ENCODE measurements around the gene CCDC47. TPM values are rescaled to one million over a fixed set of nuclear protein-coding genes. Genes with fewer than 3 reads are reported as not detected.
"Not testable (repeated sequence)": the region's sequence is repeated elsewhere in the genome, so short reads cannot be mapped to it uniquely, and the experiment has no call there.

Gene CCDC47
- total and polyA plus RNA-seq, 2 donors (not counting 1 experiment from before 2014, with no cell fraction given) = 7.4 to 39.7 TPM

- Mint-ChIP-seq H3K27ac (no peak overlapping the region), H3K9me3 (ENCODE audit: insufficient read depth) (no peaks in the 10 kb centered on the region)
- 98% methylated on average over 8 of the region's 8 CpGs for WGBS (ENCODE audit: insufficient coverage)
Observed at GRCh38 chr17:63735691-63736090, 37.7 kb downstream of the CCDC47 start.

GRCh38 chr17:63722403-63722802 lies 51.0 kb downstream of the CCDC47 start:
- Mint-ChIP-seq H3K9me3 (ENCODE audit: insufficient read depth) (no peaks in the 10 kb centered on the region), H3K4me1 (no peaks in the 10 kb centered on the region), H3K27ac (no peak overlapping the region), H3K27me3 (no peaks in the 10 kb centered on the region), H3K4me3 (no peak overlapping the region)
- peaks cover 3% of the 10 kb centered on the region for H3K79me2 ChIP-seq (ENCODE audit: control insufficient read depth, insufficient read depth, low read length)
- no peak overlapping the region for H3K4me2 ChIP-seq (replicated peaks; ENCODE audit: low read depth, low read length, poor library complexity, severe bottlenecking)
- no peaks in the 10 kb centered on the region for H3K9me3 ChIP-seq (ENCODE audit: control extremely low read depth in 1 of 3, control insufficient read depth in 2 of 3, insufficient read depth in 1 of 3, low read length in 2 of 3)
- H3K27me3 ChIP-seq (replicated peaks in 1 of 4; ENCODE audit: control extremely low read depth in 1 of 4, control insufficient read depth in 3 of 4, insufficient read depth in 4 of 4, low read length in 3 of 4) = no peaks in the 10 kb centered on the region
- ChIA-PET CTCF (interaction anchor here (1.4 to 3.9 kb wide), 2 partner anchors 12 to 134 kb away, joined by 3 to 21 read pairs; no protein-coding TSS in a partner anchor), POLR2A (no interaction called here)
- H3K4me1 ChIP-seq (ENCODE audit: control insufficient read depth in 2 of 2, insufficient read depth in 2 of 2, low read length in 2 of 2) = no peaks in the 10 kb centered on the region
- WGBS (ENCODE audit: insufficient coverage) = no CpG with 5 or more reads among the region's 2 CpGs
- H4K20me1 ChIP-seq (ENCODE audit: control insufficient read depth, insufficient read depth, low read length, poor library complexity, severe bottlenecking) = no peaks in the 10 kb centered on the region
- peaks cover 11 to 22% of the 10 kb centered on the region in 2 experiments for H3K36me3 ChIP-seq (replicated peaks in 1 of 2; ENCODE audit: control extremely low read depth in 1 of 2, control insufficient read depth in 1 of 2, extremely low read depth in 1 of 2, insufficient read depth in 2 of 2, low read length in 1 of 2)
- intact Hi-C loops (cut with micrococcal nuclease) = no loop called here
- no peak overlapping the region for H3K27ac ChIP-seq (ENCODE audit: low read length in 2 of 2)
- TF ChIP-seq EZH2 (IDR thresholded peaks at IDR 0.05; ENCODE audit: borderline replicate concordance, insufficient read depth, low read depth, low read length, poor library complexity, severe bottlenecking) = no peak
- TF ChIP-seq CTCF (IDR thresholded peaks at IDR 0.05) = no peak
- no peak overlapping the region for H3K9ac ChIP-seq (ENCODE audit: low read length)
- no peak overlapping the region for H2AFZ ChIP-seq (ENCODE audit: insufficient read depth, low read depth, low read length, poor library complexity, severe bottlenecking)
- no peak for DNase-seq
- ATAC-seq (ENCODE audit: low read depth) = no peak
- no peak overlapping the region for H3K4me3 ChIP-seq (ENCODE audit: control extremely low read depth in 1 of 5, extremely low read depth in 1 of 5, insufficient read depth in 1 of 5, low read depth in 2 of 5, low read length in 4 of 5)

More at GRCh38 chr17:63735691-63736090, 37.7 kb downstream of the CCDC47 start:
- Histone ChIP-seq H4K20me1 (ENCODE audit: control insufficient read depth, insufficient read depth, low read length, poor library complexity, severe bottlenecking) (no peaks in the 10 kb centered on the region), H3K4me1 (ENCODE audit: control insufficient read depth in 2 of 2, insufficient read depth in 2 of 2, low read length in 2 of 2) (peaks cover 6 to 7% of the 10 kb centered on the region in 2 donors), H3K27me3 (replicated peaks in 1 of 4; ENCODE audit: control extremely low read depth in 1 of 4, control insufficient read depth in 3 of 4, insufficient read depth in 4 of 4, low read length in 3 of 4) (no peaks in the 10 kb centered on the region), H3K9me3 (ENCODE audit: control extremely low read depth in 1 of 3, control insufficient read depth in 2 of 3, insufficient read depth in 1 of 3, low read length in 2 of 3) (no peaks in the 10 kb centered on the region), H3K4me2 (replicated peaks; ENCODE audit: low read depth, low read length, poor library complexity, severe bottlenecking) (no peak overlapping the region), H3K9ac (ENCODE audit: low read length) (no peak overlapping the region), H3K79me2 (ENCODE audit: control insufficient read depth, insufficient read depth, low read length) (peaks cover 81% of the 10 kb centered on the region), H2AFZ (ENCODE audit: insufficient read depth, low read depth, low read length, poor library complexity, severe bottlenecking) (no peak overlapping the region), H3K27ac (ENCODE audit: low read length in 2 of 2) (no peak overlapping the region), H3K36me3 (replicated peaks in 1 of 2; ENCODE audit: control extremely low read depth in 1 of 2, control insufficient read depth in 1 of 2, extremely low read depth in 1 of 2, insufficient read depth in 2 of 2, low read length in 1 of 2) (peaks cover 0 to 5% of the 10 kb centered on the region in 2 experiments), H3K4me3 (ENCODE audit: control extremely low read depth in 1 of 5, extremely low read depth in 1 of 5, insufficient read depth in 1 of 5, low read depth in 2 of 5, low read length in 4 of 5) (no peak overlapping the region)
- intact Hi-C loops (cut with micrococcal nuclease) = no loop called here
- H3K4me1 Mint-ChIP-seq = peaks cover 10% of the 10 kb centered on the region
- no peaks in the 10 kb centered on the region for H3K27me3 Mint-ChIP-seq
- no peak overlapping the region for H3K4me3 Mint-ChIP-seq
- no peak for DNase-seq
- ChIA-PET POLR2A (interaction anchor here (0.9 kb wide), 1 partner anchor 70 kb away, joined by 4 read pairs; no protein-coding TSS in a partner anchor), CTCF (interaction anchor here (0.8 to 1.0 kb wide), 2 partner anchors 35 to 124 kb away, joined by 3 to 7 read pairs; partner anchors contain the start of gene LIMD2)
- ATAC-seq (ENCODE audit: low read depth) = no peak
- TF ChIP-seq EZH2 (IDR thresholded peaks at IDR 0.05; ENCODE audit: borderline replicate concordance, insufficient read depth, low read depth, low read length, poor library complexity, severe bottlenecking) = no peak
- TF ChIP-seq CTCF (IDR thresholded peaks at IDR 0.05) = no peak

GRCh38 chr17:63720194-63720593 lies 53.2 kb downstream of the CCDC47 start:
- H3K9me3 Mint-ChIP-seq (ENCODE audit: insufficient read depth); H3K4me2 ChIP-seq (replicated peaks; ENCODE audit: low read depth, low read length, poor library complexity, severe bottlenecking); H3K4me1 ChIP-seq (ENCODE audit: control insufficient read depth in 2 of 2, insufficient read depth in 2 of 2, low read length in 2 of 2); H3K27ac ChIP-seq (ENCODE audit: low read length in 2 of 2); H3K4me3 ChIP-seq (ENCODE audit: control extremely low read depth in 1 of 5, extremely low read depth in 1 of 5, insufficient read depth in 1 of 5, low read depth in 2 of 5, low read length in 4 of 5); POLR2A ChIA-PET; H3K27me3 ChIP-seq (replicated peaks in 1 of 4; ENCODE audit: control extremely low read depth in 1 of 4, control insufficient read depth in 3 of 4, insufficient read depth in 4 of 4, low read length in 3 of 4); H3K27ac Mint-ChIP-seq; DNase-seq; ATAC-seq (ENCODE audit: low read depth); H4K20me1 ChIP-seq (ENCODE audit: control insufficient read depth, insufficient read depth, low read length, poor library complexity, severe bottlenecking); H3K79me2 ChIP-seq (ENCODE audit: control insufficient read depth, insufficient read depth, low read length); H3K4me3 Mint-ChIP-seq; H3K9me3 ChIP-seq (ENCODE audit: control extremely low read depth in 1 of 3, control insufficient read depth in 2 of 3, insufficient read depth in 1 of 3, low read length in 2 of 3); H3K27me3 Mint-ChIP-seq; intact Hi-C loops (cut with micrococcal nuclease); H3K4me1 Mint-ChIP-seq; H2AFZ ChIP-seq (ENCODE audit: insufficient read depth, low read depth, low read length, poor library complexity, severe bottlenecking); H3K9ac ChIP-seq (ENCODE audit: low read length): not testable (repeated sequence)
- WGBS (ENCODE audit: insufficient coverage) = 100% methylated on average over 4 of the region's 5 CpGs
- peaks cover 9 to 21% of the 10 kb centered on the region in 2 experiments for H3K36me3 ChIP-seq (replicated peaks in 1 of 2; ENCODE audit: control extremely low read depth in 1 of 2, control insufficient read depth in 1 of 2, extremely low read depth in 1 of 2, insufficient read depth in 2 of 2, low read length in 1 of 2)
- CTCF ChIA-PET = interaction anchor here (3.9 kb wide), 1 partner anchor 10 kb away, joined by 21 read pairs; no protein-coding TSS in a partner anchor

Data from B cell (primary cell).